HG02678 (cell line): ENCODE data around the gene KRTAP1-3.
"Not testable (repeated sequence)": the region's sequence is repeated elsewhere in the genome, so short reads cannot be mapped to it uniquely, and the experiment has no call there.

ENCODE experiments used
- ATAC-seq: cut with Tn5 transposase; IDR thresholded peaks from one replicate; pipeline ENCODE4 v1.9.1; 2021; ENCODE audit warnings: mild to moderate bottlenecking, moderate library complexity; ENCODE audit not compliant: unreplicated experiment

KRTAP1-3 gene

DNA sequence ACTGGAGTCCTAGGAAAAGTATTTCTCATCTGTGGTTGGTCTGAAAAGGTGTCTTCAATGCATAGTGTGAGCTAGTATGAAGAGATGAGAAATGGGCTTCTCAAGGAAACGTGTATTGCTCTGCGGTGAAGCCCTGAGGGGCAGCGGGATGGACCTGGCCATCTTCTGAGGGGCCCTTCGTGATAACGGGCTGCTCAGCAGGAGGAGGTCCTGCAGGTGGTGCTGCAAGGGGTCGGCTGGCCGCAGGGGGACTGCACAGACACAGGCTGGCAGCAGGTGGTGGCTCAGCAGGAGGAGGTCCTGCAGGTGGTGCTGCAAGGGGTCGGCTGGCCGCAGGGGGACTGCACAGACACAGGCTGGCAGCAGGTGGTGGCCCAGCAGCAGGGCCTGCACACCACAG, 19.9 kb upstream of the KRTAP1-3 start:
- not testable (repeated sequence) for ATAC-seq

- ATAC-seq, result no peak
Measured at GRCh38 chr17:41054025-41054424, 19.4 kb upstream of the KRTAP1-3 start.

GRCh38 chr17:41052566-41052965, 17.9 kb upstream of the KRTAP1-3 start:
- ATAC-seq, result no peak

- no peak for ATAC-seq
Measured at GRCh38 chr17:41049110-41049509, 14.4 kb upstream of the KRTAP1-3 start.

GRCh38 chr17:41048441-41048840, 13.8 kb upstream of the KRTAP1-3 start:
- ATAC-seq, result no peak

GRCh38 chr17:41046735-41047465, 12.2 kb upstream of the KRTAP1-3 start, which contains the start of gene KRTAP2-1:
Gene KRTAP2-1 (minus strand): TSS chr17:41047316. CDS start chr17:41047267, 49 bp downstream.
- not testable (repeated sequence) for ATAC-seq

- no peak for ATAC-seq
Measured at GRCh38 chr17:41042953-41043352, 8.3 kb upstream of the KRTAP1-3 start.

GRCh38 chr17:41040783-41041571, 6.3 kb upstream of the KRTAP1-3 start, which contains the start of gene KRTAP1-1:
Gene KRTAP1-1 (minus strand): TSS chr17:41041450. CDS start chr17:41041397, 53 bp downstream.
- ATAC-seq, result not testable (repeated sequence)

DNA sequence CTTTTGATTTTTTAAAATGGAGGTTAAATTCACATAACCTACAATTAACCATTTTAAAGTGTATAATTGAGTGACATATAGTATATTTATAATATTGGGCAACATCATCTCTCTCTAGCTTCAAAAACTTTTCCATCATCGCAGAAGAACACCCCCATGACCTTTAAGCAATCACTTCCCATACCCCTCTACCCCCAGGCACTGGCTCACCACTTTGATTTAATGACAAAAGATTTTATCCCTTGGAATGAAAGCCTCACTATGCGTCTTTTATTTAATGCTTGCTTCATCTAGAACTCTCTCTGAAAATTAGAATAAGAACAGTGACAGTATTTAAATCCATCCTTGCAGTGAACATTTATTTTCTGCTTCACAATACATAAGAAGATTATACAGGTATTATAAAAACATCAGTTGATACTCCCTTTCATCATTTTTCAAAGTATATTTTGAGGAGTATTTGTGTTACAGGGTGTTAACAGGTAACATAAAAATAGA, 3.2 kb upstream of the KRTAP1-3 start:
- no peak for ATAC-seq

GRCh38 chr17:41029633-41030245, 4.9 kb downstream of the KRTAP1-3 start, which contains the start of gene KRTAP1-4:
Gene KRTAP1-4 (minus strand): TSS chr17:41030195. CDS start chr17:41030078, 117 bp downstream.
- no peak for ATAC-seq

DNA sequence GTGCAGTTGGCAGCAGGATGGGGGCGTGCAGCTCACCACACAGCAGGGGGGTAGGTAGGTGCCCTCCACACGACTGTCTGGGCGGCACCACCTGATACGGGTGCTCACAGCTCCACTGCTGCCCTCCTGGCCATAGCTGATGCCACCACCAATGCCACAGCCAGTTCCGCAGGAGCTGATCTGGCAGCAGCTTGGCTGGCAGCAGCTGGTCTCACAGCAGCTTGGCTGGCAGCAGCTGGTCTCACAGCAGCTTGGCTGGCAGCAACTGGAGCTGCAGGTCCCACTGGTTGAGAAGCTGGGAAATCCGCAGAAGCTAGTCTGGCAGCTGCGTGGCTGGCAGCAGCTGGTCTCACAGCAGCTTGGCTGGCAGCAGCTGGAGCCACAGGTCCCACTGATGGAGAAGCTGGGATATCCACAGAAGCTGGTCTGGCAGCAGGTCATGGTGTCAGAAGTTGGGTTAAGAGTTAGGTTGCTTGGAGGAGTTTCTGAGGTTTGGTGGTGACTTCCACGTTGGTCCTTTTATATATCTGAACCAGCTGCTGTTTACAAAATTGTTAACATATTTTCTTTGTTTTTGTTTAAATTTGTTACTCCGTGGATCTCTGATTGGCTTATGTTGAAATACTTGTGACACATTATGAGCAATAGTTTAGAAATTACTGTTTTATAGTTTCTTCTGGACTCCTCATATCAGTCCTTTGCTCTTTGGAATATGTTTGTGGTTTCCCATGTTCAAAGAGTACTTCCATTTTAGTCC, 7.8 kb downstream of the KRTAP1-3 start, which contains the start of gene KRTAP1-5:
Gene KRTAP1-5, minus strand, starts transcription at position 494 of the 757 bp plus-strand sequence. Its CDS starts 53 bp downstream, at position 441.
- no peak for ATAC-seq

DNA sequence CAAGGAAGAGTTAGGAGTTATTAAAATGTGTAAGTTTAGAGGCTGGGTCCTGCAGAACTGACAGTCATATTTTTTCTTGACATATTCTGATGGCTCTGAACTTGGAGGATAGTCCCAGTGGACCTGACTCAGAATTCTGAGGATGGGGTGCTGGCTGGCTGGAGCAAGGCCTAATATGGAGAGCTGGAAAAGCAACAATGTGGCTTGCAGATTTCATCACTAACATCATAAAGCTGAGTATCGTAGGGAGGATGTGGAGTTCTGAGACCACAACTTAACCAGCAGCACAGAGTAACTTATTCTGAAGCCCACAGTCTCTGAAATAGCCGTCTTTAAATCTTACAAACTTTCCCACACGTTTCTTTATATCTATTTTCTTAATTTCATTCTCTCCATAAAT, 10.0 kb downstream of the KRTAP1-3 start:
- ATAC-seq, result no peak

- no peak for ATAC-seq
Measured at GRCh38 chr17:41020336-41020735, 14.3 kb downstream of the KRTAP1-3 start.

GRCh38 chr17:41019415-41019814, 15.3 kb downstream of the KRTAP1-3 start:
- no peak for ATAC-seq

GRCh38 chr17:41018541-41018940, 16.1 kb downstream of the KRTAP1-3 start:
- ATAC-seq, result no peak

DNA sequence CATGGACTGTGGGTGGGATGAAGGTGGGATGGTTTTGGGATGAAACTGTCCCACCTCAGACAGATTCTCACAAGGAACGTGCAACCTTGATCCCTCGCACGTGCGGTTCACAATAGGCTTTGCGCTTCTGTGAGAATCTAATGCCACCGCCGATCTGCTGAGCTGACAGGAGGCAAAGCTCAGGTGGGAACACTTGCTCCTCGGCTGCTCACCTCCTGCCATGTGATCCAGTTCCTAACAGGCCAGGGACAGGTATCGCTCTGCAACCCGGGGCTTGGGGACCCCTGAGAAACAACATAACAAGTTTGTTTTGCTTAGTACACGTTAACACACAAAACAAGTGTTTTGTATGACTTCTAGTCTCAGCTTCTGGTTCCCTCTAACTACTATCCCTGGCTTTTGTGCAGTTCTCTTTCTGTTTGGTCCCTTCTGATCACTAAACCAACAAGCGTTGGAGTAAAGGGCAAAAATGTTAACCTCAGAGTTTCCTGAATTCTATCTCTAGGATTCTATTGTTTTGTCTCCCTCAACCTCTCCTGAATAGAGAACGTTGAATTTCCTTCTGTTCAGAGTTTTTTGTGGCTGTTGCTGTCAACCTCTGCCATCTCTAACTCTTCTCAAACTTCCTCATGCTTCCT, 18.0 kb downstream of the KRTAP1-3 start:
- ATAC-seq, result no peak

- no peak for ATAC-seq
Measured at GRCh38 chr17:41015454-41015853, 19.2 kb downstream of the KRTAP1-3 start.

DNA sequence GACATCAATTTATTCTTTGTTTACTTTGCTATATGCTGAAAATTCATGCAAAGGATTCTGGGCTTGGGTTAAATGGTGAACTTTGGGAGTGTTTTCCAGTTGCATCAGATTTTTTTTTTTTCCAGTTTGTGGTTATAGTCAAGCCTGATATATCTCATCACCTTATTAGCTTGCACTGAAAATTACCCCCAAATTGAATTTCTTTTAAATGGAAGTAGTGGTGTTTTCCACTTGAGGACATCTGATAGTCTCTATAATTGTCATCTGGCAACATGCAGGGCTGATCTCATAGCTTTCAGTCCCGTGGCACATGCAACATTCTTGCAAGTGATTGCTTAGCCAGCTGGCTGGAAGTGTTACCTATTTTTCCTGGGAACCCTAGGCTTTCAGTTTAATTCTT, 21.1 kb downstream of the KRTAP1-3 start:
- ATAC-seq, result no peak

- no peak for ATAC-seq
Measured at GRCh38 chr17:41013181-41013580, 21.5 kb downstream of the KRTAP1-3 start.
